NCI-H82 treated with DMSO at 0.1 percent for 48 hours (cell line): Measurements from ENCODE around the gene CDC42EP4.

Experiments used
- DNase-seq: peaks from one replicate; lab custom pipeline; 2025; ENCODE audit not compliant: unreplicated experiment; lab: John Stamatoyannopoulos, UW

Gene CDC42EP4

GRCh38 chr17:73261617-73261951, 50.2 kb downstream of the CDC42EP4 start, which contains the start of gene CPSF4L:
CPSF4L (minus strand) TSS chr17:73261880; CDS start chr17:73261818, 62 bp downstream.
- no peak for DNase-seq

GRCh38 chr17:73257516-73257915, 54.3 kb downstream of the CDC42EP4 start:
- DNase-seq, result no peak

DNA sequence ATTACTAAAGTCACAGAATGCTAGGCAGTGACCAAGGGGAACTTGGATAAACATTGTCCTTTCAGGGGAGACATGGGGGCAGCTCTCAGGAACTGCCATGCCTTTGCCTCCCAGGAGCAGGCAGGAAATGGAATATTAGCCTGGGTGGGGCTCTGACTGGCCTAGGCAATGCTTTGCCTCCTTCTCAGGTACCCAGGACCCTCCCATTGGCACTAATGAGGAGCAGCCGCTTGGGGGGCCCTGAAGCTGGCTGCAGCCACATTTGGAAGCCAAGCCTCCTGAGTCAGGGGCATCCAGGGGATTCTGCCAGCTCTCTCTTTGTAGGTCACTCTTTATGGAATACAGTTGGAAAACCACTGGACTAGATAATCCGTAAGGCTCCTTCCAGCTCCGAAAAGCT, 55.6 kb downstream of the CDC42EP4 start:
- no peak for DNase-seq

DNA sequence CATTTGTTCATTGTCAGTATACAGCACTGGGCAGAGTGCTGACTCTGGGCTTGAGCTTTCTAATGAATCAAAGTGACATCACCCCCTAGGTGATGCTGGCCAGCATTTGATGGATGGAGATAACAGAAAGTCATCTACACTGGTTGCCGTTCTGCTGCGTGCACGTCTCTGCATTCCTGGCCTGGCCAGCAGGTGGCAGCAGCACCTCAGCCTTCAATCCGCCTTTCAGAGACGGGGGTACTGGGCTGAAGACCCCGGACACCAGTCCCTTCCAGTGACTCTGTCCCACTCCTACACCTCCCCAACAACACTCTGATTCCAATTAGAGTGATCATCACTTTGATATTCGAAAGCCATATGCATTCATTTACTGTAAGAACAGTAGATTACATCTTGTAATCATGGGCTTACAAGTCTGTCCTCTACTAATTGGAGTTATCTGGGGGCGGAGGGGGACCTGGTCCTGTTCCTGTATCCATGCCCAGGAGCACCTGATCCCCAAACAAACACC, 56.1 kb downstream of the CDC42EP4 start:
- peak; percentile 18 for DNase-seq

DNA sequence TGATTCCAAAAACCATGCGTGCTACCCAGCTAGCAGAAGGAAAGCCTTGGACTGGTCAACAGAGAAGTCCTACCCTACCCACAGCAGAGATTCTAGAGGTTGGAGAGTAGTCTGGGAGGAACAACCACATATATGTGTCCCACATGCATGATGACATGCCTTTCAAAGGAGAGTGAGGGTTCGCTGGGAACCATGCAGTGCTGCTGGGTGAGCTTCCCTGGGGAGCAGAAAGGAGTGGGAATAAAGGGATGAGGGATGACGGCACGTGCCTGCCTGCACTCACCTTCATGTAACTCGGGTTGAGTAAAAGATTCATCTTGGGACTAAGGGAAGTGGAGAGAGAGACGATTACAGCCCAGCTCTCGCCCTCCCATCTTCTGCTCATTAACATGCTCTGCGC, 59.9 kb downstream of the CDC42EP4 start:
- DNase-seq, result no peak

- no peak for DNase-seq
These were observed 60.8 kb downstream of the CDC42EP4 start for GRCh38 chr17:73250851-73251640.

GRCh38 chr17:73249700-73250099, 62.1 kb downstream of the CDC42EP4 start:
- DNase-seq, result peak; percentile 89

DNA sequence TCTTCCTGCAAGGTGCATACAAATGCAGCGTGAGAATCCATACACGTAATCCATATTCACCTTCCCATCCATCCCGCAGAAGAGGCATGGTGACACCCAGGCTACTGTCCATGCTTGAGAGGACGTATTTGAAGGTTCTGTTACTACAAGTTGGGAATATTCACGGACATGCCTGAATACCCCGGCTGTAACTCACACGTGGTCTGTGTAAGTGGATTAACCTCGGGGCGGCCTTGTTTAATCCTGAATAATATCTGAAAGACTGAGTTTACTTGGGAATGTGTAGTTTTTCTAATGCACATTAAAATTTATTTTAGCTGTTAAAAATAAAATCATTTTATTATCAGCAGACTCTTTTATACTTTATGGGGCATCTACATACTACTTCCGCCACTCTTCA, 63.3 kb downstream of the CDC42EP4 start:
- DNase-seq, result peak; percentile 71

GRCh38 chr17:73247726-73248125, 64.1 kb downstream of the CDC42EP4 start:
- no peak for DNase-seq

DNA sequence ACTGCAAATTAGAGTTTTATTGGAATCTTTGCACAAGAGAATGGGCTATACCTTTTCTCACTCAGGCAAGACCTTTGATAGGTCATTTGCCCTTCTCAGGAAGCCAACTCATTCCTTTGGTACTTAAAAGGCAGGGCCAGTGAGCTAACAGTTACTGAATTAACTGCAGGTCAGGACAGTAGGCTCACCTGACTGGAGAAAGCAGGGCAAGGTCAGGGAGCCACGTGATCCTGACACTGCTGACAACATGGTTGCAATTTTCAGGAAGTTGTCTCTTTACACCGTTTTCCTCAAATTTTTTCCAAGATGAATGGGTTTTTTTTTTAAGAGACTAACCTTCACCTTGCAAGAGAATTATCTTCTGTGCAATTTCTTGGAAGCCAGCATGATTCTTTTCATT, 71.2 kb downstream of the CDC42EP4 start:
- no peak for DNase-seq

DNA sequence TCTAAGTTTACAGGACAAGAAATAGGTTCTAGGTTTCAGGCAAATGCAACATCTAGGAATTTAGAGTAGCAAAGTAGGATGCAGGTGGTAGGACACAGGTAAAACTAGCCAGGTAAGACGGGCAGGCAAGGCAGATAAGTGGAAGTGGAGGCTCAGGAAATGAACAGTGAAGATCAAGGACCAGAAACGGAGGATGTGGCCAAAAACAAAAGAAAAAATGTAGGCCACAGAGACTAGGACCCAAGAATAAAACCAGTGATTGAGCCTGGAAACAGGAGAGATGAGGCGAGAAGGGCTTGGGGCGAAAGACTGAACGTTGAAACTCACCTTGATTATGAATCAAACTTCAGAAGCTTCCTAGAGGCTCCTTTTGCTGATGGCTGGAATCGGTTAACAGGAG, 74.1 kb downstream of the CDC42EP4 start:
- DNase-seq, result no peak

DNA sequence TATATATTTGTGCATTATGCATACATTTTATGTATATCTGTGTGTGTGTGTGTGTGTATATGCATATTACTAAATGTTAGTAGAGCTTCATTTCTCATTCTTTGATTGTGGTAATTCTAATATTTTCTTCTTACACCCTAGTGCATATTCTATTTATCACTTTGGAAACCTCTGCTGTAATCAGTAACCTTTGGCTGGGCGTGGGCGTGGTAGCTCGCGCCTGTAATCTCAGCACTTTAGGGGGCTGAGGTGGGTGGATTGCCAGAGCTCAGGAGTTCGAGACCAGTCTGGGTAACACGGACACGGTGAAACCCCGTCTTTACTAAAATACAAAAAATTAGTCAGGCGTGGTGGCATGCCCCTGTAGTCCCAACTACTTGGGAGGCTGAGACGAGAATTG, 77.1 kb downstream of the CDC42EP4 start:
- no peak for DNase-seq
